Measurements from ENCODE around the gene TSPAN2.

TSPAN2 gene

GRCh38 chr1:115069659-115070308 lies 19.5 kb downstream of the TSPAN2 start:
- no peaks in the 10 kb centered on the region for H3K79me2 ChIP-seq (ENCODE audit: insufficient read depth, low read length)
- TF ChIP-seq EZH2phosphoT487 (conservative IDR thresholded peaks at IDR 0.05; ENCODE audit: low read length): no peak
- no peak for TF ChIP-seq CTCF (IDR thresholded peaks at IDR 0.05; ENCODE audit: insufficient read depth, low read length, poor library complexity, severe bottlenecking)
- no peak overlapping the region for H2AFZ ChIP-seq (ENCODE audit: low read depth, low read length, severe bottlenecking)
- no peaks in the 10 kb centered on the region for H3K9me3 ChIP-seq (ENCODE audit: insufficient read depth, low read length)
- H3K4me3 ChIP-seq (ENCODE audit: insufficient read depth, low read length, poor library complexity, severe bottlenecking): no peak overlapping the region
- no peaks in the 10 kb centered on the region for H3K9me2 ChIP-seq (replicated peaks; ENCODE audit: insufficient read depth, low read length)
- H4K20me1 ChIP-seq (ENCODE audit: low read depth, low read length): no peaks in the 10 kb centered on the region
- H3K27me3 ChIP-seq (ENCODE audit: low read length): no peaks in the 10 kb centered on the region
- no peak overlapping the region for H3K4me2 ChIP-seq (ENCODE audit: low read depth, low read length, poor library complexity, severe bottlenecking)
- no peak overlapping the region for H3K9ac ChIP-seq (ENCODE audit: low read length)
- no peak overlapping the region for H3K27ac ChIP-seq (ENCODE audit: low read depth, low read length)
- no peaks in the 10 kb centered on the region for H3F3A ChIP-seq (ENCODE audit: insufficient read depth)
- no peaks in the 10 kb centered on the region for H3K36me3 ChIP-seq (ENCODE audit: low read length)

GRCh38 chr1:115068826-115069585 lies 20.3 kb downstream of the TSPAN2 start:
- no peak overlapping the region for H3K4me3 ChIP-seq (ENCODE audit: insufficient read depth, low read length, poor library complexity, severe bottlenecking)
- H3F3A ChIP-seq (ENCODE audit: insufficient read depth): no peaks in the 10 kb centered on the region
- no peaks in the 10 kb centered on the region for H3K9me3 ChIP-seq (ENCODE audit: insufficient read depth, low read length)
- no peak overlapping the region for H3K9ac ChIP-seq (ENCODE audit: low read length)
- H3K36me3 ChIP-seq (ENCODE audit: low read length): no peaks in the 10 kb centered on the region
- no peaks in the 10 kb centered on the region for H3K27me3 ChIP-seq (ENCODE audit: low read length)
- no peak overlapping the region for H3K27ac ChIP-seq (ENCODE audit: low read depth, low read length)
- TF ChIP-seq EZH2phosphoT487 (conservative IDR thresholded peaks at IDR 0.05; ENCODE audit: low read length) (no peak), CTCF (IDR thresholded peaks at IDR 0.05; ENCODE audit: insufficient read depth, low read length, poor library complexity, severe bottlenecking) (no peak)
- H3K4me2 ChIP-seq (ENCODE audit: low read depth, low read length, poor library complexity, severe bottlenecking): no peak overlapping the region
- no peak overlapping the region for H2AFZ ChIP-seq (ENCODE audit: low read depth, low read length, severe bottlenecking)
- no peaks in the 10 kb centered on the region for H3K79me2 ChIP-seq (ENCODE audit: insufficient read depth, low read length)
- H4K20me1 ChIP-seq (ENCODE audit: low read depth, low read length): no peaks in the 10 kb centered on the region
- no peaks in the 10 kb centered on the region for H3K9me2 ChIP-seq (replicated peaks; ENCODE audit: insufficient read depth, low read length)

GRCh38 chr1:115067161-115067859 lies 22.0 kb downstream of the TSPAN2 start:
- Histone ChIP-seq H3K4me2 (ENCODE audit: low read depth, low read length, poor library complexity, severe bottlenecking) (no peak overlapping the region), H3F3A (ENCODE audit: insufficient read depth) (no peaks in the 10 kb centered on the region), H2AFZ (ENCODE audit: low read depth, low read length, severe bottlenecking) (no peak overlapping the region), H3K9me2 (replicated peaks; ENCODE audit: insufficient read depth, low read length) (no peaks in the 10 kb centered on the region), H3K27me3 (ENCODE audit: low read length) (no peaks in the 10 kb centered on the region), H3K36me3 (ENCODE audit: low read length) (no peaks in the 10 kb centered on the region), H3K27ac (ENCODE audit: low read depth, low read length) (no peak overlapping the region), H3K9ac (ENCODE audit: low read length) (no peak overlapping the region), H3K79me2 (ENCODE audit: insufficient read depth, low read length) (no peaks in the 10 kb centered on the region), H3K9me3 (ENCODE audit: insufficient read depth, low read length) (no peaks in the 10 kb centered on the region), H4K20me1 (ENCODE audit: low read depth, low read length) (no peaks in the 10 kb centered on the region), H3K4me3 (ENCODE audit: insufficient read depth, low read length, poor library complexity, severe bottlenecking) (no peak overlapping the region)
- TF ChIP-seq EZH2phosphoT487 (conservative IDR thresholded peaks at IDR 0.05; ENCODE audit: low read length) (no peak), CTCF (IDR thresholded peaks at IDR 0.05; ENCODE audit: insufficient read depth, low read length, poor library complexity, severe bottlenecking) (no peak)

Data from SU-DHL-6 (cell line).